Chondrocyte (in vitro differentiated cells): ENCODE measurements around the gene CAPN5. TPM values are rescaled to one million over a fixed set of nuclear protein-coding genes. Genes with fewer than 3 reads are reported as not detected.

Experiments
- DNase-seq: peaks from one replicate; pipeline ENCODE4 v3.0.0; 2021; ENCODE audit warnings: mixed read lengths, low spot score
- H3K27ac Mint-ChIP-seq: one replicate; pipeline ENCODE4 v1.8.0; 2021; ENCODE audit warnings: mild to moderate bottlenecking, moderate library complexity, mixed read lengths; ENCODE audit not compliant: unreplicated experiment
- H3K27me3 Mint-ChIP-seq: 2 replicates; pipeline ENCODE4 v1.8.0; 2021; ENCODE audit warnings: low read depth, mixed read lengths
- H3K36me3 Mint-ChIP-seq: 2 replicates; pipeline ENCODE4 v1.8.0; 2021; ENCODE audit warnings: low read depth, mixed read lengths
- H3K4me1 Mint-ChIP-seq: 2 replicates; pipeline ENCODE4 v1.8.0; 2021; ENCODE audit warnings: low read depth, mild to moderate bottlenecking, mixed read lengths
- H3K4me3 Mint-ChIP-seq: one replicate; pipeline ENCODE4 v1.8.0; 2021; ENCODE audit warnings: mild to moderate bottlenecking, moderate library complexity, mixed read lengths; ENCODE audit not compliant: unreplicated experiment
- H3K9me3 Mint-ChIP-seq: 2 replicates; pipeline ENCODE4 v1.8.0; 2021; ENCODE audit warnings: low read depth, mixed read lengths
- total RNA-seq: library from RNA; stranded (reverse); gene quantifications from 3 replicates; pipeline ENCODE4 v1.2.1, GENCODE V29; 2021
- TF ChIP-seq, protein P1 (sequence below): fragments of 200-600 bp; sonication (generic); IDR thresholded peaks from 2 replicates; pipeline ENCODE4 v1.5.0; 2021; ENCODE audit warnings: antibody characterized with exemption, mild to moderate bottlenecking, moderate library complexity

Gene CAPN5
- total RNA-seq, 1 donor from 2014 or later, result 11.9 TPM

DNA sequence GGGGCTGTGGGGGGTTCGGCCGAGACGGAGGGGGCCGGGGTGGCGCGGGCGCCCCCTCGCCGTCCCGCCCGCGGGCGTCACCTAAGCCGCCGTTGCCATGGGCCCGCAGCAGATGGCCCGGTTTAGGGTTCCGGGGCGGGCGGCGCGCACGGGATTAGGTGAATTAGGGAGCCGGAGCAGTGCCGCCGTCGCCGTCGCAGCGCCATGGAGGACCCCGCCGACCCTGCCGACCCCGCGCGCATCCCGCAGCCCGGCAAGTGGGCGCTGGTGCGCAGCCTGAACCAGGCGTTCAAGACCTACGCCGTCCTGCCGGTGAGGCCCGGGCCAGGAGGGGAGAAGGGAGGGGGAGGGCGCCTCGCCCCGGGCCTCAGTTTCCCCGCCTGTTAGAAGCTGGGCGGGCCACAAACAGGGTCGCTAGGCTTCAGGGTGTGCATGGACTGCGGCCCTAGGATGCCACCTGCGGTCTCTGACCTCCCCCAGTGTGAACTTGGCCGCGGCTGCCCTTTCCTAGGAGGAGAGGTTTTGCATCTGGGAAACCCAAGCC, 71.4 kb downstream of the CAPN5 start:
- no peak overlapping the region for H3K27ac Mint-ChIP-seq
- peaks cover 6% of the 10 kb centered on the region for H3K9me3 Mint-ChIP-seq
- H3K4me3 Mint-ChIP-seq, result no peak overlapping the region
- no peaks in the 10 kb centered on the region for H3K27me3 Mint-ChIP-seq
- TF ChIP-seq, protein P1, sequence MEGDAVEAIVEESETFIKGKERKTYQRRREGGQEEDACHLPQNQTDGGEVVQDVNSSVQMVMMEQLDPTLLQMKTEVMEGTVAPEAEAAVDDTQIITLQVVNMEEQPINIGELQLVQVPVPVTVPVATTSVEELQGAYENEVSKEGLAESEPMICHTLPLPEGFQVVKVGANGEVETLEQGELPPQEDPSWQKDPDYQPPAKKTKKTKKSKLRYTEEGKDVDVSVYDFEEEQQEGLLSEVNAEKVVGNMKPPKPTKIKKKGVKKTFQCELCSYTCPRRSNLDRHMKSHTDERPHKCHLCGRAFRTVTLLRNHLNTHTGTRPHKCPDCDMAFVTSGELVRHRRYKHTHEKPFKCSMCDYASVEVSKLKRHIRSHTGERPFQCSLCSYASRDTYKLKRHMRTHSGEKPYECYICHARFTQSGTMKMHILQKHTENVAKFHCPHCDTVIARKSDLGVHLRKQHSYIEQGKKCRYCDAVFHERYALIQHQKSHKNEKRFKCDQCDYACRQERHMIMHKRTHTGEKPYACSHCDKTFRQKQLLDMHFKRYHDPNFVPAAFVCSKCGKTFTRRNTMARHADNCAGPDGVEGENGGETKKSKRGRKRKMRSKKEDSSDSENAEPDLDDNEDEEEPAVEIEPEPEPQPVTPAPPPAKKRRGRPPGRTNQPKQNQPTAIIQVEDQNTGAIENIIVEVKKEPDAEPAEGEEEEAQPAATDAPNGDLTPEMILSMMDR, result no peak
- H3K4me1 Mint-ChIP-seq, result peaks cover 4% of the 10 kb centered on the region
- no peak for DNase-seq
- H3K36me3 Mint-ChIP-seq, result peaks cover 4% of the 10 kb centered on the region

DNA sequence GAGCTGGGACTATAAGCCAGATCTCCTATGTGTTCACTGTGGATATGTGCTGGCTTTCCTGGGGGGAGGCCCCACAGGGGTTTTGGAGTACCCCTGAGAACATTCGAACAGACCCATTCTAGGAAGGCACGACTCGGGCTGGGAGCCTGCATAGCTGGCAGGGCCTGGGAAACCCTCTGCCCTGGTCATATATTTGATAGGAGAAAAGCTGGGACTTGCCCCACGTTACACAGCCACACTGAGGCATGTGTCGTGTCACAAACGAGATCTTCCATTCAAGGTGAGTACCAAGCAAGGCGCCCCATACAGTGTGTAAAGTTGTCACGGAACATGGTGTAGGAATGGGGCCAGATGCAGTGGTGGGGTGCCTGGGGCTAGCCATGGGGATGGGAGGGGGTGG, 72.4 kb downstream of the CAPN5 start:
- no peaks in the 10 kb centered on the region for H3K36me3 Mint-ChIP-seq

DNA sequence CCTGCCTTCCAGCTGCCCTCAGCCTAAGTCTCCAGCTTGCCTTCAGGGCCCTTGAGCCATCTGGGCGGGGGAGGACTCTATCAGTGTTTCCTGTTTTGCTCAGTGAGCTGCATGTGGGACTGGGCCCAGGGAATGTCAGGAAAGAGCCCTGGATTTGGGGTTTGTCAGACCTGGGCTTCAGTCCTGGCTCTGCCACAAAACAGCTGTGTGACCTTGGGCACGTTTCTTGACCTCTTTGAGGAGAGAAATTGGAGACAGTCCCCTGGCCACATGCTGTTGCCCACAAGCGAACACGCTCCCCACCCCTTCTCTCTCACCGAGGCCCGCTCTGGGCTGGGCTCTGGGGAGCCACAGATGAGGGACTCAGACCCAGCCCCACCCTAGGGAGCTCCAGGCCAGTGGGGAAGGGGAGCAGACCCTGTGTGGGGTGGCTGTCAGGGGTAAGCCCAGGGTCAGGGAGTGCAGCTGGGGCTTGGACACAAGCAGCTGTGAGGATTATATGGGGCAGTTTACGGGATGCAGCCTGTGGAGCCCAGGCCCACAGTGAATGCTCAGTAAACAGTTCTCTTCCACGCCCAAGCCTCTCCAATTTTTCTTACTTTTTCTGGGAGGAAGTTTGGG, 73.6 kb downstream of the CAPN5 start:
- Mint-ChIP-seq H3K9me3 (no peaks in the 10 kb centered on the region), H3K27me3 (no peaks in the 10 kb centered on the region), H3K4me3 (no peak overlapping the region), H3K36me3 (no peaks in the 10 kb centered on the region), H3K27ac (no peak overlapping the region), H3K4me1 (peaks cover 4% of the 10 kb centered on the region)
- DNase-seq, result peak; percentile 47
- TF ChIP-seq, protein P1, result no peak

More for the DNA sequence above, 72.4 kb downstream of the CAPN5 start:
- no peak overlapping the region for H3K27ac Mint-ChIP-seq
- TF ChIP-seq, protein P1, result no peak
- H3K9me3 Mint-ChIP-seq, result no peaks in the 10 kb centered on the region
- no peak overlapping the region for H3K4me3 Mint-ChIP-seq
- H3K4me1 Mint-ChIP-seq, result peaks cover 4% of the 10 kb centered on the region
- no peak for DNase-seq
- no peaks in the 10 kb centered on the region for H3K27me3 Mint-ChIP-seq

DNA sequence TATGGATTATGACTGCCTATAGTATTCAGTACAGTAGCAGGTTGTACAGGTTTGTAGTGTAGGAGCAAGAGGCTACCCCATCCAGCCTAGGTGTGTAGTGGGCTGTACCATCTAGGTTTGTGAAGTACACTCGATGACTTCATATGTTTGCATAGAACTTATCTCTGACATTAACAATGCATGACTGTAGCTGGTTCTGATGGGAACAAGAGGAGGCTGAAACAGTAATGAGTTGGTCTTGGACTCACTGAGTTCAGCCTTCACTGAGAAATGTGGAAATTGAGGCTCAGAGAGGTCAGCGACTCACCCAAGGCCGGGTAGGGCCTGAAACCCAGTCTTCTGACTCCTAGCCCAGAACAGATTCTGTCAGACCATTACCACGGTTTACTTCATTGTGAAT, 74.3 kb downstream of the CAPN5 start:
- H3K4me3 Mint-ChIP-seq, result no peak overlapping the region
- no peak overlapping the region for H3K27ac Mint-ChIP-seq
- no peaks in the 10 kb centered on the region for H3K36me3 Mint-ChIP-seq
- H3K27me3 Mint-ChIP-seq, result peaks cover under 1% of the 10 kb centered on the region
- TF ChIP-seq, protein P1, result no peak
- no peak for DNase-seq
- H3K4me1 Mint-ChIP-seq, result peaks cover 3% of the 10 kb centered on the region
- no peaks in the 10 kb centered on the region for H3K9me3 Mint-ChIP-seq

DNA sequence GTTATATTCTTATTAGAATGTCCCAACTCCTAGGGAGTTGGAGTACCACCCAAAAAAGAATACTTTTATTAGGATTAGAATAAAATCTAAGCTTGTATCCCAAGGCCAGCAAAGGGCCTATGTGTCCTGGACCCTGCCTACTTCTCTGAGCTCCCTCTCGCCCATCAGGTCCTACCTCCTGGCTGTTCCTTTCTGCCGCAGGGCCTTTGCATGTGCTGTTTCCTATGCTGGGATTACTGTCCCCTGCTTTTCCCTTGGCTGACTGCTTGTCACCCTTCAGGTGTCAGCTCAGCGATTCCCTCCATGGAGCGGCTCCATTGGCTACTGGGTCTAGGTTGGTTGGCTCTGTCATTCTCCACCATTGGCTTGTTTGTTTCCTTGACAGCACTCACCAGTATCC, 74.7 kb downstream of the CAPN5 start:
- H3K9me3 Mint-ChIP-seq, result no peaks in the 10 kb centered on the region
- no peak overlapping the region for H3K27ac Mint-ChIP-seq
- no peaks in the 10 kb centered on the region for H3K4me1 Mint-ChIP-seq
- no peaks in the 10 kb centered on the region for H3K36me3 Mint-ChIP-seq
- DNase-seq, result peak; percentile 28
- H3K27me3 Mint-ChIP-seq, result peaks cover 2% of the 10 kb centered on the region
- H3K4me3 Mint-ChIP-seq, result no peak overlapping the region
- TF ChIP-seq, protein P1, result no peak
